HEK293T (cell line): ENCODE measurements around the gene OR13C5.

Source experiments
- CTCF ChIA-PET: fragments of 350-600 bp; formaldehyde crosslinking; extraction: SDS; loops from one replicate; lab custom pipeline; 2021; ENCODE audit warnings: antibody characterized with exemption, inconsistent platforms; lab: Yijun Ruan, JAX
- POLR2A ChIA-PET: fragments of 350-600 bp; formaldehyde crosslinking; extraction: SDS; loops from one replicate; lab custom pipeline; 2020; ENCODE audit warnings: antibody characterized with exemption, inconsistent platforms; lab: Yijun Ruan, JAX
- DNase-seq: peaks from one replicate; pipeline ENCODE4 v3.0.0; 2012; ENCODE audit warnings: mixed read lengths; ENCODE audit errors: extremely low spot score
- ARNT ChIP-seq: fragments of 450-650 bp; IDR thresholded peaks from 2 replicates; pipeline ENCODE4 v1.6.1; 2017; ENCODE audit warnings: mild to moderate bottlenecking
- BHLHE40 ChIP-seq: fragments of 450-650 bp; IDR thresholded peaks from 2 replicates; pipeline ENCODE4 v1.6.1; 2016; ENCODE audit warnings: mild to moderate bottlenecking, moderate library complexity, borderline replicate concordance
- CTBP1 ChIP-seq: fragments of 450-650 bp; IDR thresholded peaks from 2 replicates; pipeline ENCODE4 v1.6.1; 2016; ENCODE audit warnings: borderline replicate concordance
- ELF4 ChIP-seq: fragments of 450-650 bp; IDR thresholded peaks from 2 replicates; pipeline ENCODE4 v1.6.1; 2017; ENCODE audit warnings: antibody characterized with exemption
- FOXA1 ChIP-seq: fragments of 450-650 bp; IDR thresholded peaks from 2 replicates; pipeline ENCODE4 v1.6.1; 2016; ENCODE audit warnings: mild to moderate bottlenecking
- FOXK2 ChIP-seq: fragments of 450-650 bp; IDR thresholded peaks from 2 replicates; pipeline ENCODE4 v1.6.1; 2016; ENCODE audit warnings: mild to moderate bottlenecking
- FOXM1 ChIP-seq: fragments of 450-650 bp; IDR thresholded peaks from 2 replicates; pipeline ENCODE4 v1.6.1; 2017; ENCODE audit warnings: mild to moderate bottlenecking, borderline replicate concordance
- HDGF ChIP-seq: fragments of 450-650 bp; IDR thresholded peaks from 2 replicates; pipeline ENCODE4 v1.6.1; 2017; ENCODE audit warnings: antibody characterized with exemption, borderline replicate concordance
- L3MBTL2 ChIP-seq: fragments of 450-650 bp; conservative IDR thresholded peaks from 2 replicates; pipeline ENCODE4 v1.6.1; 2016; ENCODE audit warnings: mild to moderate bottlenecking
- LEF1 ChIP-seq: fragments of 450-650 bp; IDR thresholded peaks from 2 replicates; pipeline ENCODE4 v1.6.1; 2017; ENCODE audit warnings: mild to moderate bottlenecking, borderline replicate concordance
- NFRKB ChIP-seq: fragments of 450-650 bp; IDR thresholded peaks from 2 replicates; pipeline ENCODE4 v1.6.1; 2016; ENCODE audit warnings: mild to moderate bottlenecking, moderate library complexity
- PKNOX1 ChIP-seq: fragments of 450-650 bp; IDR thresholded peaks from 2 replicates; pipeline ENCODE4 v1.6.1; 2016
- SP1 ChIP-seq: fragments of 450-650 bp; IDR thresholded peaks from 2 replicates; pipeline ENCODE4 v1.6.1; 2017
- SUZ12 ChIP-seq: fragments of 450-650 bp; IDR thresholded peaks from 2 replicates; pipeline ENCODE4 v1.6.1; 2016; ENCODE audit warnings: mild to moderate bottlenecking
- TARDBP ChIP-seq: fragments of 450-650 bp; IDR thresholded peaks from 2 replicates; pipeline ENCODE4 v1.6.1; 2016
- ZNF384 ChIP-seq: fragments of 450-650 bp; IDR thresholded peaks from 2 replicates; pipeline ENCODE4 v1.6.1; 2016

OR13C5 gene

GRCh38 chr9:104586496-104587180 lies 12.6 kb downstream of the OR13C5 start:
- POLR2A ChIA-PET: no interaction called here

GRCh38 chr9:104580562-104580961 lies 18.7 kb downstream of the OR13C5 start:
- TF ChIP-seq TARDBP: no peak
- TF ChIP-seq FOXM1: no peak
- no peak for TF ChIP-seq ELF4
- TF ChIP-seq FOXA1: no peak
- TF ChIP-seq FOXK2: no peak
- no peak for TF ChIP-seq HDGF
- TF ChIP-seq SUZ12: no peak
- no peak for TF ChIP-seq CTBP1
- TF ChIP-seq NFRKB: no peak
- no peak for TF ChIP-seq ARNT
- TF ChIP-seq ZNF384: no peak
- no peak for TF ChIP-seq L3MBTL2
- no peak for TF ChIP-seq SP1
- no peak for TF ChIP-seq LEF1
- no peak for TF ChIP-seq BHLHE40
- no peak for TF ChIP-seq PKNOX1
- CTCF ChIA-PET: no interaction called here
- POLR2A ChIA-PET: no interaction called here
- no peak for DNase-seq

More at GRCh38 chr9:104586496-104587180, 12.6 kb downstream of the OR13C5 start:
- TF ChIP-seq FOXM1 (no peak), CTBP1 (no peak), HDGF (no peak), L3MBTL2 (no peak), ELF4 (no peak), FOXA1 (no peak), BHLHE40 (no peak), SUZ12 (no peak), TARDBP (no peak), PKNOX1 (no peak)
- CTCF ChIA-PET: no interaction called here
- DNase-seq: no peak

- TF ChIP-seq BHLHE40 (no peak), TARDBP (no peak), PKNOX1 (no peak), LEF1 (no peak)
- ChIA-PET POLR2A (no interaction called here), CTCF (no interaction called here)
- DNase-seq: no peak
These were observed 21.9 kb downstream of the OR13C5 start for GRCh38 chr9:104577263-104577662.

- DNase-seq: no peak
- ChIA-PET POLR2A (no interaction called here), CTCF (no interaction called here)
- TF ChIP-seq ARNT: no peak
- TF ChIP-seq PKNOX1: no peak
- TF ChIP-seq FOXM1: no peak
- TF ChIP-seq NFRKB: no peak
- no peak for TF ChIP-seq HDGF
- TF ChIP-seq L3MBTL2: no peak
- no peak for TF ChIP-seq FOXK2
- no peak for TF ChIP-seq CTBP1
- TF ChIP-seq SUZ12: no peak
- no peak for TF ChIP-seq TARDBP
- TF ChIP-seq BHLHE40: no peak
- TF ChIP-seq SP1: no peak
- TF ChIP-seq ELF4: no peak
- TF ChIP-seq ZNF384: no peak
- no peak for TF ChIP-seq LEF1
- no peak for TF ChIP-seq FOXA1
These were observed 23.8 kb downstream of the OR13C5 start for GRCh38 chr9:104575456-104575855.

GRCh38 chr9:104572612-104573011 lies 26.6 kb downstream of the OR13C5 start:
- CTCF ChIA-PET: no interaction called here
- POLR2A ChIA-PET: no interaction called here
- no peak for TF ChIP-seq BHLHE40
- no peak for TF ChIP-seq ARNT
- no peak for TF ChIP-seq FOXM1
- no peak for TF ChIP-seq SP1
- no peak for TF ChIP-seq TARDBP
- no peak for TF ChIP-seq L3MBTL2
- TF ChIP-seq SUZ12: no peak
- no peak for TF ChIP-seq LEF1
- no peak for TF ChIP-seq ZNF384
- no peak for TF ChIP-seq PKNOX1
- TF ChIP-seq FOXK2: no peak
- no peak for TF ChIP-seq NFRKB
- TF ChIP-seq HDGF: no peak
- DNase-seq: no peak
